Testis (tissue), 3 donors: Measurements from ENCODE around the gene CXXC5. TPM values are rescaled to one million over a fixed set of nuclear protein-coding genes. Genes with fewer than 3 reads are reported as not detected.
"Not testable (repeated sequence)": the region's sequence is repeated elsewhere in the genome, so short reads cannot be mapped to it uniquely, and the experiment has no call there.

Experiments
- DNase-seq: peaks from one replicate; pipeline ENCODE4 v3.0.0-alpha.2; 2019
- H3K27ac ChIP-seq, 2 donors: fragments of 200-600 bp; sonication (generic); one replicate each; pipeline ENCODE4 v1.5.1; 2019
- H3K27me3 ChIP-seq: fragments of 200-600 bp; sonication (generic); one replicate; pipeline ENCODE4 v1.5.1; 2019
- H3K36me3 ChIP-seq: fragments of 200-600 bp; sonication (generic); one replicate; pipeline ENCODE4 v1.5.1; 2017; ENCODE audit warnings: low read depth; ENCODE audit errors: missing control alignments
- H3K4me1 ChIP-seq: fragments of 200-600 bp; sonication (generic); one replicate; pipeline ENCODE4 v1.5.1; 2019
- H3K4me3 ChIP-seq, 2 donors: fragments of 200-600 bp; sonication (generic); one replicate each; pipeline ENCODE4 v1.5.1; 2017 to 2019
- H3K9me3 ChIP-seq: fragments of 200-600 bp; sonication (generic); one replicate; pipeline ENCODE4 v1.5.1; 2017
- POLR2A ChIP-seq: fragments of 450-650 bp; IDR thresholded peaks from one replicate; pipeline ENCODE4 v1.6.1; 2017; ENCODE audit warnings: antibody characterized with exemption, mild to moderate bottlenecking, moderate library complexity
- WGBS, 2 donors: methylation state at CpG; one replicate each; pipeline ENCODE4 v1.1.5; 2018; 5-methylcytosine and 5-hydroxymethylcytosine counted together
- intact Hi-C: fragments of 100-400 bp; cut with DNase I; formaldehyde crosslinking; loops from one replicate; pipeline ENCODE4 v1.15.1; 2023; ENCODE audit warnings: low total_unique reads
- polyA plus RNA-seq: library from polyadenylated mRNA; stranded (reverse); fragments of 350-450 nt; fragmentation: Illumina TruSeq; extraction: RNeasy Lipid Tissue Mini Kit (QIAGEN cat#74804); gene quantifications from one replicate; pipeline ENCODE4 v1.2.3, GENCODE V29; 2014; ENCODE audit warnings: low read depth, low replicate concordance; ENCODE audit not compliant: insufficient read depth
- total RNA-seq, 2 donors: library from RNA; depleted of rRNA; stranded (reverse); fragments of >200 nt; gene quantifications; one replicate each; pipeline ENCODE4 v1.2.3, GENCODE V29; 2016
- TF ChIP-seq, protein P1 (sequence below), 3 experiments: fragments of 450-650 bp in 2 of 3; fragments of 200-600 bp in 1 of 3; sonication (generic) in 1 of 3; IDR thresholded peaks; one replicate each; pipeline ENCODE4 v1.5.1; 2016 to 2019; ENCODE audit warnings: antibody characterized with exemption in 3 of 3, mild to moderate bottlenecking in 2 of 3, moderate library complexity in 1 of 3

Gene CXXC5
- total and polyA plus RNA-seq, 3 donors from 2014 or later = 71.1 to 94.7 (median 78.3) TPM

DNA sequence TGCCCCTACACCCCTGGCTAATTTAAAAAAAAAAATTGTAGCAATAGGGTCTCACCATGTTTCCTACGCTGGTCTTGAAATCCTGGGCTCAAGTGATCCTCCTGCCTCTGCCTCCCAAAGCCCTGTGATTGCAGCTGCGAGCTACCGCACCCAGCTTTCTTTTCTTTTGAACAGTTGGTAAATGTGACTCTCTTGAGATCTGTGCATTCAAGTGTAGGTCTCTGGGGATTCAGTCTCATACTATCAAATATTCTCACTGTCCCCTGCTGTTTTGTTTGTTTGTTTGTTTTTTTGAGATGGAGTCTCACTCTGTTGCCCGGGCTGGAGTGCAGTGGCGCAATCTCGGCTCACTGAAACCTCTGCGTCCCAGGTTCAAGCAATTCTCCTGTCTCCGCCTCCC lies 42.3 kb upstream of the CXXC5 start:
- Histone ChIP-seq H3K36me3 (no peaks in the 10 kb centered on the region), H3K4me3 (no peak overlapping the region), H3K9me3 (no peaks in the 10 kb centered on the region), H3K4me1 (no peaks in the 10 kb centered on the region), H3K27me3 (no peaks in the 10 kb centered on the region), H3K27ac (no peak overlapping the region)
- 93 to 95% methylated on average over 8 of the region's 8 CpGs for WGBS, 2 donors
- intact Hi-C loops = no loop called here
- DNase-seq = no peak
- TF ChIP-seq POLR2A = no peak
- TF ChIP-seq, protein P1, sequence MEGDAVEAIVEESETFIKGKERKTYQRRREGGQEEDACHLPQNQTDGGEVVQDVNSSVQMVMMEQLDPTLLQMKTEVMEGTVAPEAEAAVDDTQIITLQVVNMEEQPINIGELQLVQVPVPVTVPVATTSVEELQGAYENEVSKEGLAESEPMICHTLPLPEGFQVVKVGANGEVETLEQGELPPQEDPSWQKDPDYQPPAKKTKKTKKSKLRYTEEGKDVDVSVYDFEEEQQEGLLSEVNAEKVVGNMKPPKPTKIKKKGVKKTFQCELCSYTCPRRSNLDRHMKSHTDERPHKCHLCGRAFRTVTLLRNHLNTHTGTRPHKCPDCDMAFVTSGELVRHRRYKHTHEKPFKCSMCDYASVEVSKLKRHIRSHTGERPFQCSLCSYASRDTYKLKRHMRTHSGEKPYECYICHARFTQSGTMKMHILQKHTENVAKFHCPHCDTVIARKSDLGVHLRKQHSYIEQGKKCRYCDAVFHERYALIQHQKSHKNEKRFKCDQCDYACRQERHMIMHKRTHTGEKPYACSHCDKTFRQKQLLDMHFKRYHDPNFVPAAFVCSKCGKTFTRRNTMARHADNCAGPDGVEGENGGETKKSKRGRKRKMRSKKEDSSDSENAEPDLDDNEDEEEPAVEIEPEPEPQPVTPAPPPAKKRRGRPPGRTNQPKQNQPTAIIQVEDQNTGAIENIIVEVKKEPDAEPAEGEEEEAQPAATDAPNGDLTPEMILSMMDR (IDR thresholded peaks at IDR 0.05) = no peak

DNA sequence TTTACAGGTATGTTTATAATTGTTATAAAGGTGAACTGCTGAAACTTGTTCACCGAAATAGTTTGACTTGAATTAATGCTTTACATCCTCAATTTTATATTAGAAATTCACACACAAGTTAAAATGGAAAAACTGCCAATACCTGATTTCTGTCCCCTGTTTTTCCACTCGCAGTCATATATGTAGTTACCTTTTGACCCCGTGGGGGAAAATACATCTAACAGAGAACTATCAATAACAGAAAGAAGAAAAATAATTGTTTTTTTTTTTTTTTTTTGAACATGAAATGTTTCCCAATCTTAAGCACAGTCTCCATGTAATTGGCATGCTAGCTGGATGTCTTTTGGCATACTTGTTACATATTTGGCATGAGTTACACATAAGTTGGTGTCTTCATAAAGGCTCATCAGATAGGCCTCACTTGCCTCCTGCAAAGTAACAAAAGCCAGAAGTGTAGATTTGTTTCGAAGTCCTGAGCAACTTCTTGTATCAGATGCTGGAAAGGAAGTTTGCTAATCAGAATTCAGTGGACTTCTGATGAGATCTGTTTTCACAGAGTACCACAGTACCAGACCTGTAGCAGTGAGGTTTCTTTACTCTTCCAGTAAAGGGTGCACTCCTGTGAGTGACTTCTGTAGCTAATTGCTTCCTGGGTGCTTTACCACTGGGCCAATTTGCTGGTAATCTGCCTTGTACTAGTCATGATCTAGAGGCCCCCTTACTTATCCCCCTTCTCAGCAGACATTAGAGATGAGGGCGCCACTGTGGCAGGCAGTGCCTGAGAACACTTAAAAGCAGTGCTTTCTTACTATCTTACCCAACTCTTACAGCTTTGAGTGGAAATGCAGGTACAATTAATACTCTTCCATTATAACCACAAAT lies 36.2 kb upstream of the CXXC5 start:
- Histone ChIP-seq H3K4me3 (no peak overlapping the region), H3K9me3 (no peaks in the 10 kb centered on the region), H3K27me3 (no peaks in the 10 kb centered on the region), H3K27ac (no peak overlapping the region), H3K36me3 (no peaks in the 10 kb centered on the region), H3K4me1 (peaks cover 12% of the 10 kb centered on the region)
- 90 to 91% methylated on average over 5 of the region's 5 CpGs for WGBS, 2 donors
- no peak for DNase-seq
- intact Hi-C loops = no loop called here
- TF ChIP-seq, protein P1 (IDR thresholded peaks at IDR 0.05) = no peak
- TF ChIP-seq POLR2A = no peak

DNA sequence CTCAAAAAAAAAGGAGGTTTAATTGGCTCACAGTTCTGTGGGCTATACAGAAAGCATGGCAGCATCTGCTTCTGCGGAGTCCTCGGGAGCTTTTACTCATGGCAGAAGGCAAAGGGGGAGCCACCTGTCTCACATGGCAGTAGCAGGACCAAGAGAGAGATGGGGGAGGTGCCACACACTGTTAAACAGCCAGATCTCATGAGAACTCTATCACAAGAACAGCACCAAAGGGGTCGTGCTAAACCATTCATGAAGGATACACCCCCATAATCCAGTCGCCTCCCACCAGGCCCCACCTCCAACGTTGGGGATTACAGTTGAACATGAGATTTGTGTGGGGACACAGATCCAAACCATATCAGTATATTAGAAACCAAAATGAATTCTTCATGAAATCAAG lies 28.3 kb upstream of the CXXC5 start:
- no peaks in the 10 kb centered on the region for H3K9me3 ChIP-seq
- no peaks in the 10 kb centered on the region for H3K27me3 ChIP-seq
- H3K4me1 ChIP-seq = no peaks in the 10 kb centered on the region
- no peak for TF ChIP-seq POLR2A
- TF ChIP-seq, protein P1 (IDR thresholded peaks at IDR 0.05) = no peak
- no peaks in the 10 kb centered on the region for H3K36me3 ChIP-seq
- intact Hi-C loops = no loop called here
- H3K4me3 ChIP-seq = no peak overlapping the region
- 69 to 81% methylated on average over 5 of the region's 5 CpGs for WGBS, 2 donors
- DNase-seq = no peak
- no peak overlapping the region for H3K27ac ChIP-seq

DNA sequence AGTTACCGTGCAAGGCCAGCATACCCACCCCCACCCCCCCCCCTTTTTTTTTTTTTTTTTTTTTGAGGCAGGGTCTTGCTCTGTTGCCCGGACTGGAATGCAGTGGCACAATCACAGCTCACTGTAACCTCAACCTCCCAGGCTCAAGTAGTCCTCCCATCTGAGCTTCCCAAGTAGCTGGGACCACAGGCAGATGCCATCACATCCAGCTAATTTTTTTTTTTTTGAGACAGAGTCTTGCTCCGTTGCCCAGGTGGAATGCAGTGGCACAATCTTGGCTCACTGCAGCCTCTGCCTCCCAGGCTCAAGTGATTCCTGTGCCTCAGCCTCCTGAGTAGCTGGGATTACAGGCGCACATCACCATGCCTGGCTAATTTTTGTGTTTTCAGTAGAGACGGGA lies 22.8 kb upstream of the CXXC5 start:
- H3K36me3 ChIP-seq, DNase-seq, intact Hi-C loops, H3K4me1 ChIP-seq, H3K27ac ChIP-seq, H3K4me3 ChIP-seq, H3K9me3 ChIP-seq, H3K27me3 ChIP-seq: not testable (repeated sequence)
- WGBS, 2 donors = 90 to 91% methylated on average over 5 of the region's 5 CpGs

DNA sequence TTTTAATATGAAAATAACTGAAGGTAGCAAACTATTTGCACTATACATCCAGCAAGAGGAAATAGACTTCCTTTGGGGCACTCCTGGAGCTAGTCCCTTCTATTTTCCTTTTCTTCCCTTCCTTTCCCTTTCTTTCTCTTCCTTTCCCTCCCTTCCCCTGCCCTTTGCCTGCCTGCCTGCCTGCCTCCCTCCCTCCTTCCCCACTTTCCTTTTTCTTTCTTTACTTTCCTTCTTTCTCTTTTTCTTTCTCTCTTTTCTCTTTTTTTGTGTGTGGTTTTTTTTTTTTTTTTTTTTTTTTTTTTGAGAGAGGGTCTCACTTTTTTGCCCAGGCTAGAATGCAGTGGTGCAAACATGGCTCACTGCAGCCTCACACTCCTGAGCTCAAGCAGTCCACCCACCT lies 17.3 kb upstream of the CXXC5 start:
- H3K4me3 ChIP-seq = no peak overlapping the region
- DNase-seq = no peak
- H3K4me1 ChIP-seq = peaks cover 26% of the 10 kb centered on the region
- H3K9me3 ChIP-seq = no peaks in the 10 kb centered on the region
- H3K27me3 ChIP-seq = no peaks in the 10 kb centered on the region
- H3K27ac ChIP-seq = no peak overlapping the region
- TF ChIP-seq POLR2A = no peak
- TF ChIP-seq, protein P1 (IDR thresholded peaks at IDR 0.05) = no peak
- intact Hi-C loops = loop anchor here (5.0 to 10.0 kb wide), 2 partner anchors 64 to 136 kb away; no protein-coding TSS in a partner anchor
- no peaks in the 10 kb centered on the region for H3K36me3 ChIP-seq
